ENCODE measurements around the gene CXCL3.

CXCL3 gene

DNA sequence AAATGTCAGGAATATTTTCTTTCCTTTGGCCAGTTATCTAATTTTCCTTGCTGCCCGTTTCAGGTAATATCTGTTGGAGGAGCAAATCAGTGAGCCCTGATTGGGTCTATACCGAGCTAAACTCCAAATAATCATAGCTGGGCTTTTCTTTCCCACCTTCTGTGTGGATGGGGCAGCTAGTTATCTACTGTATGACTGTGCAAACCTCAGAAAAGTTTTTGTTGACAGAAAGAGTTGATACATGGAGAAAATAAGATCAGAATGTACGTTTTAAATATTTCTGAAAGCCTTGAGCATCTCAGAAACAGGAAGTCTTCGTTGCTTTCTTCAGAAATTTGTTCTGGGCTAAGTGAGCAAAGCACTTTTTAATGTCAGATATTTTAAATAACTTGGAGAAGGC lies 33.8 kb downstream of the CXCL3 start:
- no peak overlapping the region for H3K27ac ChIP-seq (replicated peaks)
- H3K27me3 ChIP-seq (ENCODE audit: insufficient read depth, poor library complexity, severe bottlenecking) = no peaks in the 10 kb centered on the region
- no peak for DNase-seq (ENCODE audit: low read depth in 1 of 2, low spot score in 1 of 2)
- TF ChIP-seq, protein P1, sequence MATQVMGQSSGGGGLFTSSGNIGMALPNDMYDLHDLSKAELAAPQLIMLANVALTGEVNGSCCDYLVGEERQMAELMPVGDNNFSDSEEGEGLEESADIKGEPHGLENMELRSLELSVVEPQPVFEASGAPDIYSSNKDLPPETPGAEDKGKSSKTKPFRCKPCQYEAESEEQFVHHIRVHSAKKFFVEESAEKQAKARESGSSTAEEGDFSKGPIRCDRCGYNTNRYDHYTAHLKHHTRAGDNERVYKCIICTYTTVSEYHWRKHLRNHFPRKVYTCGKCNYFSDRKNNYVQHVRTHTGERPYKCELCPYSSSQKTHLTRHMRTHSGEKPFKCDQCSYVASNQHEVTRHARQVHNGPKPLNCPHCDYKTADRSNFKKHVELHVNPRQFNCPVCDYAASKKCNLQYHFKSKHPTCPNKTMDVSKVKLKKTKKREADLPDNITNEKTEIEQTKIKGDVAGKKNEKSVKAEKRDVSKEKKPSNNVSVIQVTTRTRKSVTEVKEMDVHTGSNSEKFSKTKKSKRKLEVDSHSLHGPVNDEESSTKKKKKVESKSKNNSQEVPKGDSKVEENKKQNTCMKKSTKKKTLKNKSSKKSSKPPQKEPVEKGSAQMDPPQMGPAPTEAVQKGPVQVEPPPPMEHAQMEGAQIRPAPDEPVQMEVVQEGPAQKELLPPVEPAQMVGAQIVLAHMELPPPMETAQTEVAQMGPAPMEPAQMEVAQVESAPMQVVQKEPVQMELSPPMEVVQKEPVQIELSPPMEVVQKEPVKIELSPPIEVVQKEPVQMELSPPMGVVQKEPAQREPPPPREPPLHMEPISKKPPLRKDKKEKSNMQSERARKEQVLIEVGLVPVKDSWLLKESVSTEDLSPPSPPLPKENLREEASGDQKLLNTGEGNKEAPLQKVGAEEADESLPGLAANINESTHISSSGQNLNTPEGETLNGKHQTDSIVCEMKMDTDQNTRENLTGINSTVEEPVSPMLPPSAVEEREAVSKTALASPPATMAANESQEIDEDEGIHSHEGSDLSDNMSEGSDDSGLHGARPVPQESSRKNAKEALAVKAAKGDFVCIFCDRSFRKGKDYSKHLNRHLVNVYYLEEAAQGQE (IDR thresholded peaks at IDR 0.05; ENCODE audit: insufficient replicate concordance, low read depth) = no peak
- no peak for TF ChIP-seq POLR2AphosphoS5 (IDR thresholded peaks at IDR 0.05; ENCODE audit: low read depth)
- TF ChIP-seq, protein P2, sequence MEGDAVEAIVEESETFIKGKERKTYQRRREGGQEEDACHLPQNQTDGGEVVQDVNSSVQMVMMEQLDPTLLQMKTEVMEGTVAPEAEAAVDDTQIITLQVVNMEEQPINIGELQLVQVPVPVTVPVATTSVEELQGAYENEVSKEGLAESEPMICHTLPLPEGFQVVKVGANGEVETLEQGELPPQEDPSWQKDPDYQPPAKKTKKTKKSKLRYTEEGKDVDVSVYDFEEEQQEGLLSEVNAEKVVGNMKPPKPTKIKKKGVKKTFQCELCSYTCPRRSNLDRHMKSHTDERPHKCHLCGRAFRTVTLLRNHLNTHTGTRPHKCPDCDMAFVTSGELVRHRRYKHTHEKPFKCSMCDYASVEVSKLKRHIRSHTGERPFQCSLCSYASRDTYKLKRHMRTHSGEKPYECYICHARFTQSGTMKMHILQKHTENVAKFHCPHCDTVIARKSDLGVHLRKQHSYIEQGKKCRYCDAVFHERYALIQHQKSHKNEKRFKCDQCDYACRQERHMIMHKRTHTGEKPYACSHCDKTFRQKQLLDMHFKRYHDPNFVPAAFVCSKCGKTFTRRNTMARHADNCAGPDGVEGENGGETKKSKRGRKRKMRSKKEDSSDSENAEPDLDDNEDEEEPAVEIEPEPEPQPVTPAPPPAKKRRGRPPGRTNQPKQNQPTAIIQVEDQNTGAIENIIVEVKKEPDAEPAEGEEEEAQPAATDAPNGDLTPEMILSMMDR (IDR thresholded peaks at IDR 0.05; ENCODE audit: insufficient read depth, low read length) = no peak
- no peak for TF ChIP-seq GABPA (IDR thresholded peaks at IDR 0.05; ENCODE audit: low read depth)
- TF ChIP-seq SPI1 (IDR thresholded peaks at IDR 0.05; ENCODE audit: borderline replicate concordance, low read depth) = peak; percentile 32; the same call in 1 of the 2 replicates
- H3K4me3 ChIP-seq (replicated peaks; ENCODE audit: insufficient read depth, low read length) = no peak overlapping the region

DNA sequence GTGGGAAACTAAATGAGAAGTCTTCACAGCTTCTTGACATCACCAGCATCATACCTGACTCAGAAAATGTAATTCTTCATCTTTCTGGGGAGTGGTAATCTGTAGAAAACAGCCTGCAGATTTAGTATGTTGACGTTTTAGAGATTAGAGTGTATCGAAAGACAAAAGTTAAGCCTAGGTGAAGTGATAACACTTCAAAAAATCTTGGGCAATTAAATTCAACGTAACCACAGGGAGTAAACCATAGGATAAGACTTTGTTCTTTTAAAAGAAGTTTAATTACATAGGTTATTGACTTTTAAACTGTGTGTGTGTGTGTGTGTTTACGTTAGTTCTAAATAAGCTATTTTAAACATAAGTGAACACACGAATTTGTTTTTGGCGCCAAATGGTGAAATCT lies 38.2 kb downstream of the CXCL3 start:
- Histone ChIP-seq H3K27ac (replicated peaks) (no peak overlapping the region), H3K4me3 (replicated peaks; ENCODE audit: insufficient read depth, low read length) (no peak overlapping the region), H3K27me3 (ENCODE audit: insufficient read depth, poor library complexity, severe bottlenecking) (peaks cover 4% of the 10 kb centered on the region)
- no peak for DNase-seq (ENCODE audit: low read depth in 1 of 2, low spot score in 1 of 2)
- TF ChIP-seq, protein P2 (IDR thresholded peaks at IDR 0.05; ENCODE audit: insufficient read depth, low read length) = no peak
- no peak for TF ChIP-seq POLR2AphosphoS5 (IDR thresholded peaks at IDR 0.05; ENCODE audit: low read depth)
- TF ChIP-seq GABPA (IDR thresholded peaks at IDR 0.05; ENCODE audit: low read depth) = no peak
- TF ChIP-seq SPI1 (IDR thresholded peaks at IDR 0.05; ENCODE audit: borderline replicate concordance, low read depth) = no peak
- TF ChIP-seq, protein P1 (IDR thresholded peaks at IDR 0.05; ENCODE audit: insufficient replicate concordance, low read depth) = no peak

DNA sequence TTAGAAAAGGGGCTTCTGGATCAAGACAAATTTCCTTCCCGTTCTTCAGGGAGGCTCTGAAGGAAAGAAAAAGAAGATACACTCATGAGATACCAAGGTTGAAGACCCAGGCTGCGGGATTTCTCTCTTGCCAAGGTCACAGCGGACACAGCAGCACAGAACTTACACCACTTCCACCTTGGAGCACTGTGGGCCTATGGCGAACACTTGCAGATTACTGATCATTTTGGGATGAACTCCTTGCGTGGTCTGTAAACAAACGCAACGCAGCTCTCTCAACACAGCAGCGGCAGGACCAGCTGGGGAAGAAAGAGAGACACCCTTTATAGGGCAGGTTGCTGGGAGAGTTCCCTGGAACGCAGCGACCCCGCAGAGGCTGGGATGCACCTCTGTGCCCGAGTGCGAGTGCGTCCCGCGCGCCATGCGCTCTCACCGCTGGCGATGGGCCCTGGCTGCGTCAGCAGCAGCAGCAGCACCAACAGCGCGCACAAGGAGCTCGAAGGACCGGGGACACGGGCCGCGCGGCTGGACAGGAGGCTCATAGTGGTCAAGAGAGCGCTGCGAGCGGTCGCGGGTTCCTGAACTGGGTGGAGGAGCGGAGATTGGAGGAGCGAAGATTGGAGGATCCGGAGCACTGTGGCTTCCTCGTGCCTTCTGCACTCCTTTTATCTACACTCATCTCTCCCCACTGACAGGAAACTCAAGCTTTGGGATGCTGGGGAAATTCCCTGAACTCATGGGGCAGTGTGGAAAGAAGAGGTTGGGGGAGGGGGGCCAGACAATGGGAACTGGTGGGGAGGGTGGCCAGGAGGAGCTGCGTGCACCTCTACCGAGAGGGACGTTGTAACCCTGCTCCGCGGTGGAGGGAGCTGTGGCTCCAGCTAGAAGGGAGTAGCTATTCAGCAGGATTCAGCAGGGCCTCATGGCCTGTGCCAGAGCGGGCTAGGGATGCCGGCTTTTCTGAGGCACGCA lies 40.2 kb downstream of the CXCL3 start, which contains the start of gene CXCL5:
Gene CXCL5 (minus strand): TSS at position 638 of the 972 bp plus-strand sequence. CDS start 96 bp downstream, at position 542.
- peaks cover 4% of the 10 kb centered on the region for H3K27me3 ChIP-seq (ENCODE audit: insufficient read depth, poor library complexity, severe bottlenecking)
- H3K4me3 ChIP-seq (replicated peaks; ENCODE audit: insufficient read depth, low read length) = peak within 1 kb of the TSS; percentile 9; the same call in 1 of the 2 replicates
- TF ChIP-seq, protein P1 (IDR thresholded peaks at IDR 0.05; ENCODE audit: insufficient replicate concordance, low read depth) = no peak
- TF ChIP-seq SPI1 (IDR thresholded peaks at IDR 0.05; ENCODE audit: borderline replicate concordance, low read depth) (no peak), GABPA (IDR thresholded peaks at IDR 0.05; ENCODE audit: low read depth) (no peak), POLR2AphosphoS5 (IDR thresholded peaks at IDR 0.05; ENCODE audit: low read depth) (no peak)
- H3K27ac ChIP-seq (replicated peaks) = no peak within 1 kb of the TSS
- DNase-seq (ENCODE audit: low read depth in 1 of 2, low spot score in 1 of 2) = no peak
